Sigmoid colon (tissue), 7 donors: ENCODE measurements around the gene MPP3. TPM values are rescaled to one million over a fixed set of nuclear protein-coding genes. Genes with fewer than 3 reads are reported as not detected.

Source experiments
- DNase-seq: peaks from one replicate; pipeline ENCODE4 v3.0.0-alpha.2; 2019
- H3K27ac ChIP-seq, 4 donors: fragments of 200-600 bp; sonication (generic); one replicate each; pipeline ENCODE4 v1.5.1; 2016 to 2019; ENCODE audit warnings: mild to moderate bottlenecking in 1 of 4
- H3K27me3 ChIP-seq, 3 donors: fragments of 200-600 bp; sonication (generic); one replicate each; pipeline ENCODE4 v1.5.1; 2019; ENCODE audit warnings: mild to moderate bottlenecking in 1 of 3
- H3K36me3 ChIP-seq, 4 donors: fragments of 200-600 bp; sonication (generic); one replicate each; pipeline ENCODE4 v1.5.1; 2016 to 2019
- H3K4me1 ChIP-seq, 4 donors: fragments of 200-600 bp; sonication (generic); one replicate each; pipeline ENCODE4 v1.5.1; 2017 to 2019
- H3K4me3 ChIP-seq, 4 donors: fragments of 200-600 bp; sonication (generic); one replicate each; pipeline ENCODE4 v1.5.1; 2017 to 2019; ENCODE audit warnings: mild to moderate bottlenecking in 2 of 4, moderate library complexity in 1 of 4
- H3K9me3 ChIP-seq, 4 donors: fragments of 200-600 bp in 3 of 4; sonication (generic) in 3 of 4; one replicate each; pipeline versions ENCODE4 v1.5.1 to v1.6.1; 2013 to 2019
- CTCF ChIP-seq, 4 experiments: fragments of 450-650 bp in 3 of 4; fragments of 200-600 bp in 1 of 4; IDR thresholded peaks; one replicate each; pipeline ENCODE4 v1.5.1; 2016 to 2019; ENCODE audit warnings: antibody characterized with exemption in 4 of 4, mild to moderate bottlenecking in 3 of 4, moderate library complexity in 2 of 4
- EP300 ChIP-seq, 4 donors: sonication (generic); formaldehyde crosslinking; IDR thresholded peaks; one replicate each; pipeline ENCODE4 v1.6.1; 2017; ENCODE audit warnings: antibody characterized with exemption in 4 of 4
- POLR2A ChIP-seq, 2 donors: fragments of 450-650 bp; IDR thresholded peaks; one replicate each; pipeline ENCODE4 v1.6.1; 2016; ENCODE audit warnings: antibody characterized with exemption in 2 of 2, mild to moderate bottlenecking in 2 of 2, moderate library complexity in 2 of 2
- POLR2AphosphoS5 ChIP-seq, 4 donors: sonication (generic); formaldehyde crosslinking; IDR thresholded peaks; one replicate each; pipeline ENCODE4 v1.6.1; 2017; ENCODE audit warnings: antibody characterized with exemption in 4 of 4
- WGBS, 2 donors: extraction: QIAGEN DNeasy Blood & Tissue Kit; methylation state at CpG; one replicate each; pipeline ENCODE4 v1.1.7; 2013; 5-methylcytosine and 5-hydroxymethylcytosine counted together
- intact Hi-C: fragments of 100-400 bp; cut with DNase I; formaldehyde crosslinking; loops from one replicate; pipeline ENCODE4 v1.15.1; 2023
- polyA plus RNA-seq, 3 donors: library from polyadenylated mRNA; stranded (reverse); fragments of 200-250 nt; gene quantifications; one replicate each; pipeline ENCODE4 v1.2.3, GENCODE V29; 2013
- total RNA-seq, 4 donors: library from RNA; depleted of rRNA; stranded (reverse); fragments of >200 nt; gene quantifications; one replicate each; pipeline ENCODE4 v1.1.0, GENCODE V29; 2016
- donor health status: healthy with polysubstance abuse.
- donor health status: Bipolar disorder and iron deficiency.
- donor health status: healthy.

MPP3 gene
- total and polyA plus RNA-seq, 7 donors, result 0.23 to 10.5 (median 5.0) TPM

GRCh38 chr17:43766413-43767052 is 66.4 kb downstream of the MPP3 start:
- no peaks in the 10 kb centered on the region for H3K9me3 ChIP-seq
- H3K4me1 ChIP-seq, result peaks cover 0 to 12% (median 3%) of the 10 kb centered on the region in 4 donors
- peak overlapping the region in 2 of 4 donors; percentile 0 to 18 for H3K27ac ChIP-seq
- TF ChIP-seq POLR2AphosphoS5 (IDR thresholded peaks at IDR 0.05) (no peak), CTCF (IDR thresholded peaks at IDR 0.05) (peak; percentile 46 to 89 (median 60)), EP300 (IDR thresholded peaks at IDR 0.05) (no peak), POLR2A (IDR thresholded peaks at IDR 0.05) (no peak)
- H3K4me3 ChIP-seq, result no peak overlapping the region
- 70 to 72% methylated on average over 7 of the region's 7 CpGs for WGBS, 2 donors
- H3K36me3 ChIP-seq, result peaks cover 16 to 50% (median 23%) of the 10 kb centered on the region in 4 donors
- H3K27me3 ChIP-seq, result no peaks in the 10 kb centered on the region
- DNase-seq, result peak; percentile 79
- intact Hi-C loops, result no loop called here

DNA sequence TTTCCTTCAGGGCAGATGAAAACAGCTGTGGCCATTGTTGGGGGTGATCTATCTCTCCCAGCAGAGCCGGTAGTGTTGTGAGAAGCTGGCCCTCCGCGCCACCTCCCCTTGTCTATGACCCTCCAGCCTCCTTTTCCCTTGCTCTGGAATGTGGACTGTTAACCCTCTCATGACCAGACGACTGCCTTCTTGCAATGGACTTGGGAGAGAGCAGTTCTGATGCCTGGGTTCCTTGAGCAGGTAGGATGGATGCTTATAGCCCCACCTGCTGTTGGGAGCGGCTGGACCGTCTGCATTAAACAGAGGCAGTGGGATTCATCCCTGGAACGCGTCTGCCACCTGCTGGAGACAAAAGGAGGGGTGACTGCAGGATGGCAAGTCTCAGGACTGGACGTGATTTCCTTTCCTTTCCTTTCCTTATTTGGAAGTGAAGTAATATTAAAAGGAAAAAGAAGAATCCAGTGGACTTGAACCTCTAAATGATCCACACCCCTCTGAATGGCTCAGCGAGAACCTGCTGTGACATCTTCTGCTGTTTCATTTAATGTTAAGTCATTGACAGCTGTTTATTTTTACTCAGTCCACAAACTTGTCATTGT is 72.6 kb downstream of the MPP3 start:
- Histone ChIP-seq H3K4me3 (no peak overlapping the region), H3K36me3 (no peaks in the 10 kb centered on the region), H3K27me3 (peaks cover 4 to 26% (median 19%) of the 10 kb centered on the region in 3 donors), H3K9me3 (no peaks in the 10 kb centered on the region), H3K27ac (peak overlapping the region in 1 of 4 donors; percentile 44), H3K4me1 (peaks cover 0 to 10% (median 9%) of the 10 kb centered on the region in 4 donors)
- intact Hi-C loops, result loop anchor here (1.0 to 5.0 kb wide), 3 partner anchors 66 to 183 kb away; partner anchors contain the start of gene CD300LG
- TF ChIP-seq POLR2A (IDR thresholded peaks at IDR 0.05) (no peak), CTCF (IDR thresholded peaks at IDR 0.05) (peak; percentile 96 to 99 (median 99))
- whole genome bisulfite sequencing, 2 donors, result 4 to 9% methylated on average over 10 of the region's 10 CpGs
- DNase-seq, result peak; percentile 96

- 64 to 73% methylated on average over 7 of the region's 7 CpGs for WGBS, 2 donors
- H3K36me3 ChIP-seq, result no peaks in the 10 kb centered on the region
- peaks cover 9 to 31% (median 24%) of the 10 kb centered on the region in 3 donors for H3K27me3 ChIP-seq
- H3K27ac ChIP-seq, result no peak overlapping the region
- peak; percentile 25 for DNase-seq
- TF ChIP-seq POLR2AphosphoS5 (IDR thresholded peaks at IDR 0.05) (no peak), POLR2A (IDR thresholded peaks at IDR 0.05) (no peak), EP300 (IDR thresholded peaks at IDR 0.05) (no peak), CTCF (IDR thresholded peaks at IDR 0.05) (no peak)
- H3K4me3 ChIP-seq, result no peak overlapping the region
- intact Hi-C loops, result loop anchor here (1.0 to 5.0 kb wide), 3 partner anchors 66 to 183 kb away; partner anchors contain the start of gene CD300LG
- H3K4me1 ChIP-seq, result peaks cover 0 to 14% (median 14%) of the 10 kb centered on the region in 4 donors
- no peaks in the 10 kb centered on the region for H3K9me3 ChIP-seq
These were observed 73.1 kb downstream of the MPP3 start for GRCh38 chr17:43759836-43760235.

GRCh38 chr17:43758497-43759174 is 74.3 kb downstream of the MPP3 start, which contains the start of gene SOST:
SOST (minus strand) TSS chr17:43758791; CDS start chr17:43758741, 50 bp downstream.
- no peak within 1 kb of the TSS for H3K27ac ChIP-seq
- peak; percentile 47 for DNase-seq

More at GRCh38 chr17:43758497-43759174, 74.3 kb downstream of the MPP3 start, which contains the start of gene SOST:
- Histone ChIP-seq H3K36me3 (no peaks in the 10 kb centered on the region), H3K9me3 (no peaks in the 10 kb centered on the region), H3K4me3 (no peak within 1 kb of the TSS), H3K27me3 (peaks cover 10 to 37% (median 29%) of the 10 kb centered on the region in 3 donors), H3K4me1 (peaks cover 0 to 14% (median 12%) of the 10 kb centered on the region in 4 donors)
- TF ChIP-seq POLR2AphosphoS5 (IDR thresholded peaks at IDR 0.05) (no peak), EP300 (IDR thresholded peaks at IDR 0.05) (no peak), CTCF (IDR thresholded peaks at IDR 0.05) (no peak), POLR2A (IDR thresholded peaks at IDR 0.05) (no peak)
- 85 to 88% methylated on average over 24 of the region's 24 CpGs for WGBS, 2 donors
- intact Hi-C loops, result no loop called here
